GM13976 (cell line): Measurements from ENCODE around the gene JMJD4.
A peak's percentile ranks its signal among the peaks of the same experiment; 100 is the strongest.

ENCODE experiments used
- DNase-seq: peaks from one replicate; pipeline ENCODE4 v3.0.0; 2012; ENCODE audit warnings: low spot score
- CTCF ChIP-seq: IDR thresholded peaks from 2 replicates; pipeline ENCODE4 v1.5.1; 2012; ENCODE audit warnings: borderline replicate concordance, mild to moderate bottlenecking; ENCODE audit not compliant: insufficient read depth; ENCODE audit errors: extremely low read depth, missing control alignments, control extremely low read depth
- in situ Hi-C: fragments of 300-500 bp; cut with MboI; formaldehyde crosslinking; loops from one replicate; pipeline ENCODE4 v1.12.0; 2022; ENCODE audit warnings: low sequenced_read_pairs, mixed read lengths, inconsistent platforms; ENCODE audit not compliant: unreplicated experiment

The JMJD4 gene

GRCh38 chr1:227765261-227766014, 30.3 kb upstream of the JMJD4 start:
- in situ Hi-C loops = no loop called here
- no peak for TF ChIP-seq CTCF
- DNase-seq = no peak

- in situ Hi-C loops = no loop called here
- TF ChIP-seq CTCF = no peak
- DNase-seq = no peak
Measured at GRCh38 chr1:227764019-227764391, 28.9 kb upstream of the JMJD4 start.

GRCh38 chr1:227763246-227764018, 28.3 kb upstream of the JMJD4 start:
- TF ChIP-seq CTCF = no peak
- in situ Hi-C loops = no loop called here
- DNase-seq = no peak

- peak; percentile 93 for DNase-seq
- peak; percentile 72 for TF ChIP-seq CTCF
- in situ Hi-C loops = no loop called here
Measured at GRCh38 chr1:227762231-227762911, 27.3 kb upstream of the JMJD4 start.

- TF ChIP-seq CTCF = no peak
- in situ Hi-C loops = no loop called here
- no peak for DNase-seq
Measured at GRCh38 chr1:227761621-227762230, 26.6 kb upstream of the JMJD4 start.

GRCh38 chr1:227760377-227760776, 25.3 kb upstream of the JMJD4 start:
- DNase-seq = no peak
- TF ChIP-seq CTCF = no peak
- in situ Hi-C loops = no loop called here
